Measurements from ENCODE around the gene ZBTB26.

DNA sequence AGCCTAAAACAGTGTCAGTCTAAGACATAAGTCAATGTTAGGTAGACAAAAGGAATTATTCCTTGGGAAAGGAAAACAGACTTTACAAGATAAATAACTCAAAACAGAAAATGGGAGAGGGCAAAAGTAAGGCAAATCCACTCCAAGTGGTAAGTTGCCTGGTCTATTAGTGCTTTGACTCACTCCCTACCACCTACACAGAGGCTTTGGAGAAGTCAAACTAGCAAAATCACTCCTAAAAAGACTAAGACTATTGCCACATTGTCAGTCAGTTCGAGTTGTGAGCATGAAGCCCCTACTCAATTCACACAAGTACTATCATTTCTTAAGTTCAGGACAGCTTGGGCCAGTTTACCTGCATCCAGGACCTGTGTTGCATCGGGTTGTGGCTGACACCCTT is 13.0 kb downstream of the ZBTB26 start:
- TF ChIP-seq CTCF (IDR thresholded peaks at IDR 0.05) (no peak), EP300 (IDR thresholded peaks at IDR 0.05) (no peak), POLR2AphosphoS5 (IDR thresholded peaks at IDR 0.05) (no peak)

Data from gastroesophageal sphincter (tissue), 3 donors.